Right ventricle myocardium inferior (tissue), 1 donor: ENCODE results near the gene PKP1. TPM values are rescaled to one million over a fixed set of nuclear protein-coding genes. Genes with fewer than 3 reads are reported as not detected.

Experiments used
- ATAC-seq: fragments of 200-7000 bp; cut with Tn5 transposase; one replicate; pipeline ENCODE4 v1.9.1; 2020; ENCODE audit warnings: mild to moderate bottlenecking, moderate library complexity
- DNase-seq: peaks from one replicate; pipeline ENCODE4 v3.0.0; 2021; ENCODE audit errors: missing footprints
- intact Hi-C: fragments of 100-400 bp; cut with DNase I; formaldehyde crosslinking; loops from one replicate; pipeline ENCODE4 v1.11.0; 2022
- total RNA-seq: library from RNA; stranded (reverse); fragmentation: NEBNext Ultra II Directional; extraction: Animal tissue kit (Norgen Biotek cat#: 25700); gene quantifications from one replicate; pipeline ENCODE4 v1.2.1, GENCODE V29; 2021
- donor health status: DM: no; HTN: yes; CAD: no; lungs with severe emphysema.

Gene PKP1
- total RNA-seq, 1 donor from 2014 or later, result 0.16 TPM

- ATAC-seq (no peak), DNase-seq (no peak)
- intact Hi-C loops, result no loop called here
Measured at GRCh38 chr1:201355471-201355870, 72.2 kb downstream of the PKP1 start.

GRCh38 chr1:201356236-201356635, 72.9 kb downstream of the PKP1 start:
- peak; percentile 1 for ATAC-seq
- DNase-seq, result no peak
- intact Hi-C loops, result no loop called here

GRCh38 chr1:201356701-201357100, 73.4 kb downstream of the PKP1 start:
- intact Hi-C loops, result no loop called here
- ATAC-seq (peak; percentile 6), DNase-seq (no peak)

DNA sequence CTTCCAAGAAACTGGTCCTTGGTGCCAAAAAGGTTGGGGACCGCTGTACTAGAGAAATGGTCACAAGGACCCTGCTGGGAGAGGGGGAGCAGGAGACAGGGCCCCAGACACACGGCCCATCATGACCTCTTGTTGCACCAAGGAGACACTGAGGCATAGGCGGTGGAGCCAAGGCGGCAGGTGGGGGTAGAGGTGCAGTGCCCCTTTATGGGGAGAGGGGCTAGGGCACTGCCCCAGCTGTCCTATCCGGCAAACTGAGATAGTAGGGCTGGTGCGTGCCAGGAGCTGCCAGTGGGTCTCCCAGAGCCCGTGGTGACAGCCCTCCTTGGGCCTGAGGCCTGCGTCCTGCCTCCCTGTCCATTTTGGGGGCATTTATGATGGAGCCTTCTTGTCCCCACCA, 73.9 kb downstream of the PKP1 start:
- DNase-seq, result no peak
- peak; percentile 40 for ATAC-seq
- intact Hi-C loops, result no loop called here

DNA sequence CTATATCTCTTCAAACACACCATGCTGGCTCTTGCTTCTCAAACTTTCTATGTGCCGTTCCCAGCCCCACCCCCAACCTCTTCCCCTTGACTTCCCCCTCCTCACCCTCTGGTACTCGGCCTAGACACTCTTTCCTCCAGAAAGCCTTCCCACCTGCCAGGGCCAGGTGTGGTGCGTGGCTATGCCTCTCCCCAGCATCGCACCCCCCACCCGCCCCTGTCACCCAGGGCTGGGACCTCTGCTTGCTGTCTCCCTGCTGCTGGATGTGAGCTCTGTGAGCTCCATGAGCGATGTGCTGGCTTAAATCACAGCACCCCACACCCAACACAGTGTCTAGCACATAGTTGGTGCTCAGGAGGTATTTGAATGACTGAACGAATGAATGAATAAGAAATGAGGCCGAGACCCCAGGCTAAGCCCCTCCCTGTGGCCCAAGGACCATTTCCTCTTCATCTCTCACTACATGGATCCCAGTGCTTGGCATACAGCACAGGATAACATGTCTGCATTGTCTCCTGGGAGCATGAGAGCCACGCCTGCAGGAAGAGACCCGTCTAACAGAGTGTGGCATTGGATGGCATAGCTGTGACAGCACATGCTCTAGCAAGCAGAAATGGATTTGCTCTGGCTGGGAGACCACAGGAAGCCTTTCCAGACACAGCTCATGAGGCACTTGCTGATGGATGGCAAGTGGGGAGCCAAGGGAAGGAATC, 74.5 kb downstream of the PKP1 start:
- intact Hi-C loops, result no loop called here
- DNase-seq, result no peak
- ATAC-seq, result peak; percentile 35

DNA sequence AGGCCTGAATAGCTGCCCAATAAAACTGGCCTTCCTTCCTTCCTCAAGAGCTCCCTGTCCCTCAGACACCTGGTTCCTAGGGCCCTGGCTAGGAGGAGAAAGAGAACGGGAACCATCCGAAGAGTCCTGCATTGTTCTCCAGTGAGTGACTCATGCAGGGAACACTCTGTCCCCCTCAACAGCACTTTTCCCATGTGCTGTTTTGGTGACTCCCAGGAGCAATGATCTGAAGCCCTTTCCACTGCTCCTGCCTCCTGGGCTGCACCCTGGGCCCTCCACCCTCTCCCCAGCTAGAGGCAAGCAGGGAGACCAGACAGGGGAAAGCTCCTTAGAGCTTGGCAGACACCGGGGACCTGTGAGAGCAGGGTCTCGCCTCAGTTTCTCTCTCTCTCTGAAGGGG, 75.3 kb downstream of the PKP1 start:
- intact Hi-C loops, result no loop called here
- DNase-seq (no peak), ATAC-seq (no peak)

DNA sequence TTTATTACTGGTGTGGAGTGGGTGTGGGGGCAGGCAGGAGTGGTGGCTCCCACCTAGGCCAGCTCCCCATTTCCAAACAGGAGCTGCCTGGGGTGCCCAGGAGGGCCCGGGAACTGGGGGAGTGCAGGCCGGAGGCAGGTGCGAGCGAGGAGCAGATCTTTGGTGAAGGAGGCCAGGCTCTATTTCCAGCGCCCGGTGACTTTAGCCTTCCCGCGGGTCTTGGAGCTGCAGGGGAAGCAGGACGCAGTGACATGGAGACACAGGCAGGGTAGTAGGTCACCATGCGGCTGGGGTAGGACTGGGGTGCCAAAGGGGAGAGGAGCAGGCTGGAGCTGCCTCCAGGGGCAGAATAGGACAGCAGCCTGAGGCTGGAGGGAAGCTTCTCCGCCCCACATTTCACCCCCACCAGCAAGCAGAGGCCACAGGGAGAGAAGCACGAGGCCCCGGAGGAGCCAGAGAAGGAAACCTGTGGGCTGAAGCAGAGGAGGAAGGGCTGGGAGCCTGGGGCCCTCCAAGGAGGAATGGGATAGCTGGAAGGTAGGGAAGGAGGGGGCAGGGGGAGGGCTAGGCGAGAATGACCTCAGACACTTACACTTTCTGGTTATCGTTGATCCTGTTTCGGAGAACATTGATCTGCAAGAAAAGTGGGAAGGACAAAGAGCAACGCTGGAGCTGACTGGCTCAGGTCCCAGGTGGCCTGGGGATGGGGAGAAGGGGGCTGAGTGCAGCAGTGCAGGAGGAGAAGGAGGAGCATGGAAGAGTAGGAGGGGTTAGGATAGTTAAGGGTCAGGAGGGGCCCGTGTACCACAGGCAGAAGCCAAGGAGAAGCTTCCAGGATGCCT, 75.9 kb downstream of the PKP1 start:
- ATAC-seq, result no peak

DNA sequence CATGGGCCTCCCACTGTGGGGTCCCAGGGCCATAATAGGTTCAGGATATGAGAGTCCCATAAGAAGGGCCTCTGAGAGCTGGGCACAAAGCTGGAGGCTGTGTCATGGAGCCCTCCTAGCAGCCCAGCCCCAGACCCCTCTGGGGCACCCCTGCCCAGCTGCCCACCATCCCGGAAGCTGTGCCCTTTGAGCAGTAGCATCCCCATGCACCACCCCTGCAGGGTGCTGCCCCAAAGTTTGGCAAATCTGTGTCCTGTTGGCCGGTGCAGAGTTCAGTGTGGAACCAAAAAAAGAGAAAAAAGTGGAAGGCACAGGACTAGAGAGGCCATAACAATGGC, 76.5 kb downstream of the PKP1 start:
- ATAC-seq (no peak), DNase-seq (no peak)
- intact Hi-C loops, result loop anchor here (5.0 kb wide), 1 partner anchor 108 kb away; no protein-coding TSS in a partner anchor

More for the DNA sequence above, 75.9 kb downstream of the PKP1 start:
- DNase-seq, result peak; percentile 15
- intact Hi-C loops, result no loop called here

DNA sequence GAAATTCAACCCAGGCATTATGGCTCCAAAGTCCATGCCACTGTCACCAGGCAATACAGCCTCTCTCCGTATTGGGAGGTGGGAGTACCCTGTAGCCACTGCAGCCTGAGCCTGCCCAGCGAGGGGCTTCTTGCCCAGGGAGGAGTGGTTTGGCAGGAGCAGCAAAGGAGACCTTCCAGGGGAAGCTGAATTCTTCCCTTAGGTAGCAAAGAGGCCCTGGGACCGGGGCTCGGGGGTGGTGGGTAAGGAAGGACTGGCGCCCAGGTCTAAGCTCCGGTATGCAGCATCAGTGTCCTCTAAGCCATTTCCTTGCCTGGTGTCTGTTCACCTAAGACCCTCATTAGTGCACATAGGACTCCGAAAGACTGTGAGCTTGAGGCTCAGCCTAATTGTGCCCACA, 77.2 kb downstream of the PKP1 start:
- intact Hi-C loops, result loop anchor here (5.0 kb wide), 1 partner anchor 108 kb away; no protein-coding TSS in a partner anchor
- DNase-seq (peak; percentile 32), ATAC-seq (no peak)

DNA sequence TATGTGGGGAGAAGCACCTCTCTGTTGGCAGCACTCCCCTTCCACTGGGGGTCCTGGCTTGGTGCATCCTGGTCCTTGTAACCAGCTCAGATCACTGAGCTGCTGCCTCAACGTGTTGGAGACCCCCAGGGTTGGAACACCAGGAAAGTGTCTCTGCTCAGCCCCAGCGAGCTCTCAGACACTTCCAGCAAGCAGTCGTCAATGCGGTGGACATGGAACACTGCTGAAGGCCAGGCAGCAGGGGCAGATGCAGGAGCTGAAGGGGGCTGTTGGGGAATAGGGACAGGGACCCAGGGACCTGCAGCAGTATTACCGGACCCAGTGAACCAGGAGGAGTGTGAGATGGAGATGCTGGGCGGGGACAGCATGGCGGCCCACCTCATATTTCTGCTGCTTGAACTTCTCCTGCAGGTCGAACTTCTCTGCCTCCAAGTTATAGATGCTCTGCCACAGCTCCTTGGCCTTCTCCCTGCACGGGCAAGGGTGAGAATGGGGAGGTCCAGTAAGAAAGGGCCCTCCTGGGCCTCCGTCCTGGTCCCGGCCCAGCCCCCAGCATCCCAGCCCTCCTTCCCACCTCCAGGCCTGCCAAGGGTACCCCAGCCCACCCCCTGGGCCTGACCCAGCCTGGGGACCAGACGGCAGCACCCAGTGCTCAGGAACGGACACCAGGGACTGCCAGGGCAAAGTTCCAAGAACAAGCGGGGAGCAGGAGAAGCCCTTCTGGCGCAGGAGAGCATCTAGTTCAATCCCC, 77.8 kb downstream of the PKP1 start:
- intact Hi-C loops, result loop anchor here (5.0 kb wide), 1 partner anchor 109 kb away; no protein-coding TSS in a partner anchor
- DNase-seq (peak; percentile 32), ATAC-seq (no peak)

DNA sequence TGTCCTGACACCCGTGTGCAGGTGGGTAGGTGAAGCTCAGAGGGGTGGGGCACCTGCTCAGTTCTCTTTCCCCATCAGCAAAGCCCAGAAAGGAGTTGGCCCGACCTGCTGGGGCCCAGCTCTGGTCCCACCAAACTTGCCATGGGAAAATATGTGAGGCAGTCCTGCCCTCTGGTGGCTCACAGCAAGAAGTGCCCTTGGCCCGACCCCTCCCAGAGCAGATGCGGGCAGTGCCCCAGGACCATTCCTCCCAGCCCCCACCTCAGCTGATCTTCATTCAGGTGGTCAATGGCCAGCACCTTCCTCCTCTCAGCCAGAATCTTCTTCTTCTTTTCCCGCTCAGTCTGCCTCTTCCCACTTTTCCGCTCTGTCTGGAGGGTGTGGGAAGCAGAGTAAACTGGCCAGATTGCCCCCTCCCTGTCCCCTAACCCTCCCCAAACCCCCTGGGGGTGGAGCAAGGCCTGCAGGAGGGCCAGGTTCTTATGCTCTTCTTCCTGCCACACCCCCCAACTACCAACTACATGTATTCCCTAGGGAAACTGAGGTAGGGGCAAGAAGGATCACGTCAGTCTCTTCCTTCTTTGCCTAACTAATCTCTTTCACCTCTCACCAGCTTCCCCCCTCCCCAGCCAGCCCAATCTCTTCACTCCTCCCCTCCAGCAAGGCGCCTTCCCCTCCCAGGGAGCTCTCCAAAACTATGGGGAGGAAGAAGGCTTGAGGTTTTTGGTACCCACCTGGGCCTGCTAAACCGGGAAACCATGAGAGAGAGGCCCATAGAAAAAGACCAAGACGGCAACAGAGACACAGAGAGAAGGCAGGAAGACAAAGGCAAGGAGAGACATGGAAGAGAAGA, 78.6 kb downstream of the PKP1 start:
- intact Hi-C loops, result loop anchor here (5.0 kb wide), 1 partner anchor 110 kb away; no protein-coding TSS in a partner anchor
- DNase-seq, result peak; percentile 34

DNA sequence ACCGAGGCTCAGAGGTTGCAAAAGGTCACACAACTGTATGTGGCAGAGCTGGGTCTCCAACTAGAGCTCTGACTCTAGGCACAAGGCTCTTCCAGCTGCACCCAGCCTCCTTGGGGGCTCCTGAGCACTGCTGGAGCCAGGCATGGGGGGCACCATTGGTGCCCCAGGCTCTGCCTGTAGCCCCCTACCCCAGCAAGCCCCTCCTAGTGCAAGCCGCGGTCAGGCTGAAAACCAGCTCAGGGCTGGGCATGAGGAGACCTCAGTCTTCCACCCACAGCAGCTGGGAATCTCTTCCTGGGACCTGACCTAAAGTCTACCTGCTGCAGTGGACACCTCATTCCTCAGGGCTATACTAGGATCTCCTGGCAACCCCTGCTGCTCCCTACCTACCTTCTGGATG, 79.6 kb downstream of the PKP1 start:
- DNase-seq, result peak; percentile 31
- intact Hi-C loops, result loop anchor here (5.0 kb wide), 1 partner anchor 111 kb away; no protein-coding TSS in a partner anchor
- no peak for ATAC-seq

More for the DNA sequence above, 78.6 kb downstream of the PKP1 start:
- no peak for ATAC-seq

- intact Hi-C loops, result loop anchor here (5.0 kb wide), 1 partner anchor 111 kb away; no protein-coding TSS in a partner anchor
- ATAC-seq, result no peak
- no peak for DNase-seq
Measured at GRCh38 chr1:201363467-201363866, 80.2 kb downstream of the PKP1 start.

DNA sequence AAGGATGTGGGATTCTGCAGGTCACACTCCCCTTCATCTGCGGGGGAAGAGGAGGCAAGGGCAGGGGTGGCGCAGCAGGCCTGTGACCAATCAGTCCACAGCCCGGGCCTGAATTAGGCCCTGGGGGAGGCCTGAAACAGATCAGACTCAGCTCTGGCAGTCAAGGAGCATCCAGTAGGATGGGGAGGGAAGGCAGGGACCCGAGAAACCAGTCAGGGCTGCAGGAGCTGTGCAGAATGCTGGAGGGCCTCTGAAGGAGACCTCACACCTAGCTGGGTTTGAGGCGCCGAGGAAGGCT, 81.5 kb downstream of the PKP1 start:
- no peak for DNase-seq
- no peak for ATAC-seq
- intact Hi-C loops, result loop anchor here (5.0 kb wide), 1 partner anchor 112 kb away; no protein-coding TSS in a partner anchor

DNA sequence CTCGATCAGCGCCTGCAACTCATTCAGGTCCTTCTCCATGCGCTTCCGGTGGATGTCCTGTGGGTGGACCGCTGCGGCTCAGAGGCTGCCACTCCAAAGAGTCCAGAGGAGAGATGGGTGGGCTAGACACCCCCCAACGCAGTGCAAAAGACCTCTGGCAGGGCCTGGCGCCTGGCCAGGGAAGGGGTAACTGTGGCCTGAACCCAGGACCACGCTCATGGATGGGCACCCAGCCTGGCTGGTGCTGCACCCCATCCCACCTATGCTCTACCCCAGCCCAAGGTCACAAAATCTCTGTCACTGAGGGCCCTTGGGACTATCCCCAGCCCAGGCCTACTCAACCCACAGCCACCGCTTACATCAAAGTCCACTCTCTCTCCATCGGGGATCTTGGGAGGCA, 81.9 kb downstream of the PKP1 start:
- ATAC-seq (peak; percentile 8), DNase-seq (no peak)
- intact Hi-C loops, result no loop called here

DNA sequence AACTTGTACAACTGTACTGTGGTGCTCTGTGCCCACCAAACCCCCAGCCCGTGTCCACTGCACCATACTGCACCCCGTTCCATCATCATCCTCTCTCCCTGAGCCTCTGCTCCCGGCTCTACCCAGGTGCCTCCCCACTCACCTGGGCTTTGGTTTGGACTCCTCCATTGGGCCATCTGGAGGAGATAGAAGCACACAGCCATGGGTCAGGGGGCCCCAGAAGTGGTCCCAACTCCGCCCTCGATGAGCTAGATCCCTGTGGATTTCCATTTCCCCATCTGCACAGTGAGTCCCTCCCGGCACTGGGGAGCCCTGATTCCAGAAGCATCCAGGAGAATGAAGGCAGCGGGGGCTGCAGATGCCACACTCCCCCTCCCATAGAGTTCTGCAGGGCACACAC, 83.4 kb downstream of the PKP1 start:
- intact Hi-C loops, result no loop called here
- ATAC-seq (no peak), DNase-seq (no peak)

DNA sequence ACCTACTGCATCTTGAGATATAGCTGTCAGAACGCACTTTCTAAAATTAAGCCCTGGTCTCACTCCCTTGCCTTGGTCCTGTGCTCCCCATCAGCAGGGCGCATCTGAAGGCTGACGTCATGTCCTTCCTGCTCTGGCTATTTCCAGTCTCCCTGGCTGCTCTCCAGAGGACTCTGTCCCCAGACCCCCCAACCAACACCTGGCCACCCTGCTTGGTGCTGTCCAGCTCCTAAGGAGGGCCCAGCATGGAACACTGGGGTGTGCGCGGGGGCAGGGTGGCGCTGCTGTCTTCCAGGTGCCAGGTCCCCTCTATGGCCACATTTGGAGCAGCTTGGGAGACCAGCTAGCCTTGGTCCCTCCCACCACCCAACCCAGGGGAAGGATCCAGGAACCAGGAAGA, 85.9 kb downstream of the PKP1 start:
- ATAC-seq (peak; percentile 5), DNase-seq (no peak)
- intact Hi-C loops, result no loop called here

DNA sequence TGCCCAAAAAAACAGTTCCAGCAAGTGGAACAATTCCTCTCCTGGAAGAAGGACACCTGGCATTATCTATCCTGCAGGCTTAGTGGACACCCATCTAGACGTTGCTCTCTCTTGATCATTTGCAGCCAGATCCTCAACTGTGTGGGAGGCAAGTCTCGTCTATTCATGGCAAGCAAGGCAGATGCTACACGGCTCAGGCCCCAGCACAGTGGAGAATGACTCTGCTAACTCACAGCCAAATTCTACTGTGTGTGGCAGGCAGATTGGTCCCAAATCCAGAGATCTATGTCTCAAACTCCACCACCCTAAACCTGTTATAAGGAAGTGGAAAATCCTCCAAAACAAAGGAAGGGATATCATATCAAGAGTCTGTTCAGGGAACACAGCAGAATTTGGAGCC, 87.2 kb downstream of the PKP1 start:
- ATAC-seq, result no peak
- intact Hi-C loops, result loop anchor here (5.0 kb wide), 1 partner anchor 37 kb away; no protein-coding TSS in a partner anchor
- no peak for DNase-seq
